ENCODE data around the gene ATP6V1A. TPM values are rescaled to one million over a fixed set of nuclear protein-coding genes. Genes with fewer than 3 reads are reported as not detected.

ATP6V1A gene
- total and polyA plus RNA-seq, 2 of the 13 experiments (the other 11 are each of a cell fraction or from before 2014, with no cell fraction given): 23.4 to 95.1 TPM

DNA sequence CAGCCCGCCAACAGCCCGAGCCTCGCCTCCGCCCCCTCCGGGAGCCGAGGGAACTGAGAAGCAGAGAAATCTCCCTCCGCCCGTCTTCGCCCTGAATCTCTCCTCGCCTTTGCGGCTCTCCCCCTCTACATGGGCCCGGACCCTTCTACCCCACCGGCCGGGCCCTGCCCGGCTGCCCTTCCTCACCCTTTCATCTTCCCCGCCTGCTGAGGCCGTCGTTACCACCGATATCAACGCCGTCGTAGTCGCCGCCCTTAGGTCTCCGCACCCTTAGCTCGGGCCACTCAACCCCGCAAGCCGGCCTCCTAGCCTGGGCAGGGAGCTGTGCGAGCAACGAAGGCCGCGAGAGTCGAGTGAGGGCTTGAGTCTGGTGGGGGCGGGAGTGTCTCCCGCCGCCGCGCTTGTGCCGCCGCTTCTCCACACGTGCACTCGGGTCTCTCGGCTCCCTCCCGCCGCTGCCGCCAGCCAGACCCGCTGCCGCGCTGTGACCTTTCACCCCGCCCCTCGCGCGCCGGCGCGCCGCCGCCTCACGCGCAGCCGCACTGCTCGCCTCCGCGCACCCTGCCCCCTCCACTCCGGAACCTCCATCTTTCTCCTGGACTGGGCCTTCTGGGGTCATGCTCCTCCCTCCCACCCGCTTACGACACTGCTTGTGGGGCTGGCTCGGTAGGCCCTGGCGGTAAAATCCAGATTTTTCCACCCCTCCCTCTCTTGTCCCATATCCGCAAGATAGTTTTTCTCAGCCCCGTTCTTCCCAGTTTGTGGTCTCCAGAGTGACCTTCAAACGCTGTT lies 883 bp upstream of the ATP6V1A start, which contains the start of gene NAA50 (continued):
- TF ChIP-seq BHLHE40 (IDR thresholded peaks at IDR 0.05; ENCODE audit: low read length) (peak; percentile 89), HNRNPLL (IDR thresholded peaks at IDR 0.05; ENCODE audit: low read depth, low read length, poor library complexity, severe bottlenecking) (peak; percentile 69), MED1 (CRISPR knock-in tag; IDR thresholded peaks at IDR 0.05) (peak; percentile 33; the same call in 1 of the 2 replicates), MAZ (IDR thresholded peaks at IDR 0.05; ENCODE audit: borderline replicate concordance, low read depth, low read length) (peak; percentile 79), MAZ (CRISPR knock-in tag; IDR thresholded peaks at IDR 0.05; ENCODE audit: low read depth) (peak; percentile 77), ZNF331 (CRISPR knock-in tag; IDR thresholded peaks at IDR 0.05) (no peak), CC2D1A (CRISPR knock-in tag; IDR thresholded peaks at IDR 0.05) (no peak), WIZ (CRISPR knock-in tag; IDR thresholded peaks at IDR 0.05) (0 out of 2 replicates have a peak, but pooled peaks have one; percentile 20), ZNF143 (CRISPR knock-in tag; IDR thresholded peaks at IDR 0.05) (no peak), TRIM24 (CRISPR knock-in tag; IDR thresholded peaks at IDR 0.05) (no peak)
- TF ChIP-seq, protein P1, sequence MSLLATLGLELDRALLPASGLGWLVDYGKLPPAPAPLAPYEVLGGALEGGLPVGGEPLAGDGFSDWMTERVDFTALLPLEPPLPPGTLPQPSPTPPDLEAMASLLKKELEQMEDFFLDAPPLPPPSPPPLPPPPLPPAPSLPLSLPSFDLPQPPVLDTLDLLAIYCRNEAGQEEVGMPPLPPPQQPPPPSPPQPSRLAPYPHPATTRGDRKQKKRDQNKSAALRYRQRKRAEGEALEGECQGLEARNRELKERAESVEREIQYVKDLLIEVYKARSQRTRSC (CRISPR knock-in tag; IDR thresholded peaks at IDR 0.05; ENCODE audit: low read depth): no peak
- TF ChIP-seq, protein P2, sequence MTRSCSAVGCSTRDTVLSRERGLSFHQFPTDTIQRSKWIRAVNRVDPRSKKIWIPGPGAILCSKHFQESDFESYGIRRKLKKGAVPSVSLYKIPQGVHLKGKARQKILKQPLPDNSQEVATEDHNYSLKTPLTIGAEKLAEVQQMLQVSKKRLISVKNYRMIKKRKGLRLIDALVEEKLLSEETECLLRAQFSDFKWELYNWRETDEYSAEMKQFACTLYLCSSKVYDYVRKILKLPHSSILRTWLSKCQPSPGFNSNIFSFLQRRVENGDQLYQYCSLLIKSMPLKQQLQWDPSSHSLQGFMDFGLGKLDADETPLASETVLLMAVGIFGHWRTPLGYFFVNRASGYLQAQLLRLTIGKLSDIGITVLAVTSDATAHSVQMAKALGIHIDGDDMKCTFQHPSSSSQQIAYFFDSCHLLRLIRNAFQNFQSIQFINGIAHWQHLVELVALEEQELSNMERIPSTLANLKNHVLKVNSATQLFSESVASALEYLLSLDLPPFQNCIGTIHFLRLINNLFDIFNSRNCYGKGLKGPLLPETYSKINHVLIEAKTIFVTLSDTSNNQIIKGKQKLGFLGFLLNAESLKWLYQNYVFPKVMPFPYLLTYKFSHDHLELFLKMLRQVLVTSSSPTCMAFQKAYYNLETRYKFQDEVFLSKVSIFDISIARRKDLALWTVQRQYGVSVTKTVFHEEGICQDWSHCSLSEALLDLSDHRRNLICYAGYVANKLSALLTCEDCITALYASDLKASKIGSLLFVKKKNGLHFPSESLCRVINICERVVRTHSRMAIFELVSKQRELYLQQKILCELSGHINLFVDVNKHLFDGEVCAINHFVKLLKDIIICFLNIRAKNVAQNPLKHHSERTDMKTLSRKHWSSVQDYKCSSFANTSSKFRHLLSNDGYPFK (CRISPR knock-in tag; IDR thresholded peaks at IDR 0.05; ENCODE audit: borderline replicate concordance): no peak; the same call in 1 of the 2 replicates
- TF ChIP-seq, protein P3, sequence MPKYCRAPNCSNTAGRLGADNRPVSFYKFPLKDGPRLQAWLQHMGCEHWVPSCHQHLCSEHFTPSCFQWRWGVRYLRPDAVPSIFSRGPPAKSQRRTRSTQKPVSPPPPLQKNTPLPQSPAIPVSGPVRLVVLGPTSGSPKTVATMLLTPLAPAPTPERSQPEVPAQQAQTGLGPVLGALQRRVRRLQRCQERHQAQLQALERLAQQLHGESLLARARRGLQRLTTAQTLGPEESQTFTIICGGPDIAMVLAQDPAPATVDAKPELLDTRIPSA (CRISPR knock-in tag; IDR thresholded peaks at IDR 0.05; ENCODE audit: borderline replicate concordance): no peak
- TF ChIP-seq, protein P4, sequence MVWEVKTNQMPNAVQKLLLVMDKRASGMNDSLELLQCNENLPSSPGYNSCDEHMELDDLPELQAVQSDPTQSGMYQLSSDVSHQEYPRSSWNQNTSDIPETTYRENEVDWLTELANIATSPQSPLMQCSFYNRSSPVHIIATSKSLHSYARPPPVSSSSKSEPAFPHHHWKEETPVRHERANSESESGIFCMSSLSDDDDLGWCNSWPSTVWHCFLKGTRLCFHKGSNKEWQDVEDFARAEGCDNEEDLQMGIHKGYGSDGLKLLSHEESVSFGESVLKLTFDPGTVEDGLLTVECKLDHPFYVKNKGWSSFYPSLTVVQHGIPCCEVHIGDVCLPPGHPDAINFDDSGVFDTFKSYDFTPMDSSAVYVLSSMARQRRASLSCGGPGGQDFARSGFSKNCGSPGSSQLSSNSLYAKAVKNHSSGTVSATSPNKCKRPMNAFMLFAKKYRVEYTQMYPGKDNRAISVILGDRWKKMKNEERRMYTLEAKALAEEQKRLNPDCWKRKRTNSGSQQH (CRISPR knock-in tag; IDR thresholded peaks at IDR 0.05; ENCODE audit: low read depth): no peak
- TF ChIP-seq, protein P5, sequence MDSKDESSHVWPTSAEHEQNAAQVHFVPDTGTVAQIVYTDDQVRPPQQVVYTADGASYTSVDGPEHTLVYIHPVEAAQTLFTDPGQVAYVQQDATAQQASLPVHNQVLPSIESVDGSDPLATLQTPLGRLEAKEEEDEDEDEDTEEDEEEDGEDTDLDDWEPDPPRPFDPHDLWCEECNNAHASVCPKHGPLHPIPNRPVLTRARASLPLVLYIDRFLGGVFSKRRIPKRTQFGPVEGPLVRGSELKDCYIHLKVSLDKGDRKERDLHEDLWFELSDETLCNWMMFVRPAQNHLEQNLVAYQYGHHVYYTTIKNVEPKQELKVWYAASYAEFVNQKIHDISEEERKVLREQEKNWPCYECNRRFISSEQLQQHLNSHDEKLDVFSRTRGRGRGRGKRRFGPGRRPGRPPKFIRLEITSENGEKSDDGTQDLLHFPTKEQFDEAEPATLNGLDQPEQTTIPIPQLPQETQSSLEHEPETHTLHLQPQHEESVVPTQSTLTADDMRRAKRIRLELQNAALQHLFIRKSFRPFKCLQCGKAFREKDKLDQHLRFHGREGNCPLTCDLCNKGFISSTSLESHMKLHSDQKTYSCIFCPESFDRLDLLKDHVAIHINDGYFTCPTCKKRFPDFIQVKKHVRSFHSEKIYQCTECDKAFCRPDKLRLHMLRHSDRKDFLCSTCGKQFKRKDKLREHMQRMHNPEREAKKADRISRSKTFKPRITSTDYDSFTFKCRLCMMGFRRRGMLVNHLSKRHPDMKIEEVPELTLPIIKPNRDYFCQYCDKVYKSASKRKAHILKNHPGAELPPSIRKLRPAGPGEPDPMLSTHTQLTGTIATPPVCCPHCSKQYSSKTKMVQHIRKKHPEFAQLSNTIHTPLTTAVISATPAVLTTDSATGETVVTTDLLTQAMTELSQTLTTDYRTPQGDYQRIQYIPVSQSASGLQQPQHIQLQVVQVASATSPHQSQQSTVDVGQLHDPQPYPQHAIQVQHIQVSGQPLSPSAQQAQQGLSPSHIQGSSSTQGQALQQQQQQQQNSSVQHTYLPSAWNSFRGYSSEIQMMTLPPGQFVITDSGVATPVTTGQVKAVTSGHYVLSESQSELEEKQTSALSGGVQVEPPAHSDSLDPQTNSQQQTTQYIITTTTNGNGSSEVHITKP (CRISPR knock-in tag; IDR thresholded peaks at IDR 0.05; ENCODE audit: low read depth): no peak
- TF ChIP-seq, protein P6, sequence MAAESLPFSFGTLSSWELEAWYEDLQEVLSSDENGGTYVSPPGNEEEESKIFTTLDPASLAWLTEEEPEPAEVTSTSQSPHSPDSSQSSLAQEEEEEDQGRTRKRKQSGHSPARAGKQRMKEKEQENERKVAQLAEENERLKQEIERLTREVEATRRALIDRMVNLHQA (CRISPR knock-in tag; IDR thresholded peaks at IDR 0.05): no peak
- TF ChIP-seq, protein P7, sequence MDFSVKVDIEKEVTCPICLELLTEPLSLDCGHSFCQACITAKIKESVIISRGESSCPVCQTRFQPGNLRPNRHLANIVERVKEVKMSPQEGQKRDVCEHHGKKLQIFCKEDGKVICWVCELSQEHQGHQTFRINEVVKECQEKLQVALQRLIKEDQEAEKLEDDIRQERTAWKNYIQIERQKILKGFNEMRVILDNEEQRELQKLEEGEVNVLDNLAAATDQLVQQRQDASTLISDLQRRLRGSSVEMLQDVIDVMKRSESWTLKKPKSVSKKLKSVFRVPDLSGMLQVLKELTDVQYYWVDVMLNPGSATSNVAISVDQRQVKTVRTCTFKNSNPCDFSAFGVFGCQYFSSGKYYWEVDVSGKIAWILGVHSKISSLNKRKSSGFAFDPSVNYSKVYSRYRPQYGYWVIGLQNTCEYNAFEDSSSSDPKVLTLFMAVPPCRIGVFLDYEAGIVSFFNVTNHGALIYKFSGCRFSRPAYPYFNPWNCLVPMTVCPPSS (IDR thresholded peaks at IDR 0.05): no peak
